Activated naive CD4-positive, alpha-beta T cell treated with anti-CD3 and anti-CD28 coated beads, Interleukin-2, amount 50 U/mL, for 24 hours (primary cell): Measurements from ENCODE around the gene DENND2A.

Source experiments
- H3K27ac Mint-ChIP-seq: one replicate; pipeline ENCODE4 v1.8.0; 2021; ENCODE audit warnings: mild to moderate bottlenecking, mixed read lengths
- H3K27me3 Mint-ChIP-seq: one replicate; pipeline ENCODE4 v1.8.0; 2021; ENCODE audit warnings: mixed read lengths
- H3K36me3 Mint-ChIP-seq: one replicate; pipeline ENCODE4 v1.8.0; 2021; ENCODE audit warnings: mixed read lengths
- H3K4me1 Mint-ChIP-seq: one replicate; pipeline ENCODE4 v1.8.0; 2021; ENCODE audit warnings: mixed read lengths
- H3K4me3 Mint-ChIP-seq: one replicate; pipeline ENCODE4 v1.8.0; 2021; ENCODE audit warnings: mild to moderate bottlenecking, mixed read lengths
- H3K9me3 Mint-ChIP-seq: one replicate; pipeline ENCODE4 v1.8.0; 2021; ENCODE audit warnings: mixed read lengths

The DENND2A gene

GRCh38 chr7:140479062-140479738 lies 161.4 kb downstream of the DENND2A start, which contains the start of gene MKRN1:
TSS of gene MKRN1 (minus strand) at chr7:140479505. CDS start at chr7:140479344, 161 bp downstream.
- no peaks in the 10 kb centered on the region for H3K9me3 Mint-ChIP-seq
- no peaks in the 10 kb centered on the region for H3K27me3 Mint-ChIP-seq

GRCh38 chr7:140478246-140479061 lies 162.2 kb downstream of the DENND2A start:
- Mint-ChIP-seq H3K4me1 (peaks cover 33% of the 10 kb centered on the region), H3K9me3 (no peaks in the 10 kb centered on the region), H3K4me3 (peak overlapping the region; percentile 96), H3K27me3 (no peaks in the 10 kb centered on the region), H3K27ac (peak overlapping the region; percentile 77), H3K36me3 (no peaks in the 10 kb centered on the region)

More at GRCh38 chr7:140479062-140479738, 161.4 kb downstream of the DENND2A start, which contains the start of gene MKRN1:
- Mint-ChIP-seq H3K36me3 (no peaks in the 10 kb centered on the region), H3K4me1 (peaks cover 29% of the 10 kb centered on the region), H3K27ac (peak within 1 kb of the TSS; percentile 97), H3K4me3 (peak within 1 kb of the TSS; percentile 99)

- H3K4me3 Mint-ChIP-seq: peak overlapping the region; percentile 96
- H3K4me1 Mint-ChIP-seq: peaks cover 41% of the 10 kb centered on the region
- peak overlapping the region; percentile 81 for H3K27ac Mint-ChIP-seq
- no peaks in the 10 kb centered on the region for H3K27me3 Mint-ChIP-seq
- no peaks in the 10 kb centered on the region for H3K36me3 Mint-ChIP-seq
- no peaks in the 10 kb centered on the region for H3K9me3 Mint-ChIP-seq
Measured at GRCh38 chr7:140476698-140477261, 163.8 kb downstream of the DENND2A start.

GRCh38 chr7:140475747-140476333 lies 164.8 kb downstream of the DENND2A start:
- peak overlapping the region; percentile 86 for H3K27ac Mint-ChIP-seq
- H3K4me1 Mint-ChIP-seq: peaks cover 44% of the 10 kb centered on the region
- no peaks in the 10 kb centered on the region for H3K27me3 Mint-ChIP-seq
- no peaks in the 10 kb centered on the region for H3K9me3 Mint-ChIP-seq
- peak overlapping the region; percentile 76 for H3K4me3 Mint-ChIP-seq
- H3K36me3 Mint-ChIP-seq: peaks cover 1% of the 10 kb centered on the region
